OCI-LY1 (cell line): ENCODE measurements around the gene USP6NL.

Experiments used
- H2AFZ ChIP-seq: fragments of 200-600 bp; sonication (generic), shearing (Covaris generic); 2 replicates; pipeline ENCODE4 v1.6.0; 2014; ENCODE audit warnings: antibody characterized with exemption, mild to moderate bottlenecking, low read length
- H3F3A ChIP-seq: fragments of 200-600 bp; sonication (generic), shearing (Covaris generic); 2 replicates; pipeline ENCODE4 v1.6.0; 2014; ENCODE audit warnings: mild to moderate bottlenecking, antibody characterized with exemption, low read length, moderate library complexity; ENCODE audit not compliant: insufficient read depth
- H3K27ac ChIP-seq: fragments of 200-600 bp; sonication (generic); 2 replicates; pipeline ENCODE4 v1.5.1; 2014; ENCODE audit warnings: low read length, mixed run types, mild to moderate bottlenecking, low read depth; ENCODE audit not compliant: poor library complexity, severe bottlenecking
- H3K27me3 ChIP-seq: fragments of 200-600 bp; sonication (generic); 2 replicates; pipeline ENCODE4 v1.6.0; 2014; ENCODE audit warnings: antibody characterized with exemption, mild to moderate bottlenecking, low read length, moderate library complexity; ENCODE audit not compliant: insufficient read depth
- H3K36me3 ChIP-seq: fragments of 200-600 bp; sonication (generic); 2 replicates; pipeline ENCODE4 v1.6.1; 2014; ENCODE audit warnings: mild to moderate bottlenecking, antibody characterized with exemption, low read length, moderate library complexity, mixed read lengths; ENCODE audit not compliant: insufficient read depth
- H3K4me1 ChIP-seq: fragments of 200-600 bp; sonication (generic); 2 replicates; pipeline ENCODE4 v1.5.1; 2014; ENCODE audit warnings: mild to moderate bottlenecking, low read length, moderate library complexity; ENCODE audit not compliant: insufficient read depth, severe bottlenecking
- H3K4me2 ChIP-seq: fragments of 200-600 bp; sonication (generic), shearing (Covaris generic); 2 replicates; pipeline ENCODE4 v1.6.1; 2014; ENCODE audit warnings: low read length
- H3K4me3 ChIP-seq: fragments of 200-600 bp; sonication (generic); 2 replicates; pipeline ENCODE4 v1.5.1; 2014; ENCODE audit warnings: low read length, low read depth, mild to moderate bottlenecking, mixed read lengths; ENCODE audit not compliant: poor library complexity, severe bottlenecking
- H3K79me2 ChIP-seq: fragments of 200-600 bp; shearing (Covaris generic); 2 replicates; pipeline ENCODE4 v1.6.1; 2016; ENCODE audit warnings: mixed run types, low read length, mixed read lengths; ENCODE audit not compliant: insufficient read depth
- H3K9ac ChIP-seq: fragments of 200-600 bp; sonication (generic), shearing (Covaris generic); 2 replicates; pipeline ENCODE4 v1.6.1; 2014; ENCODE audit warnings: mild to moderate bottlenecking, low read length, mixed read lengths
- H3K9me2 ChIP-seq: fragments of 200-600 bp; sonication (generic), shearing (Covaris generic); 2 replicates; pipeline ENCODE4 v1.6.1; 2014; ENCODE audit warnings: low read depth, mild to moderate bottlenecking, low read length, mixed read lengths
- H3K9me3 ChIP-seq: fragments of 200-600 bp; shearing (Covaris generic); 2 replicates; pipeline ENCODE4 v1.6.1; 2014; ENCODE audit warnings: low read length, mixed read lengths
- H4K20me1 ChIP-seq: fragments of 200-600 bp; sonication (generic), shearing (Covaris generic); 2 replicates; pipeline ENCODE4 v1.6.0; 2016; ENCODE audit warnings: mild to moderate bottlenecking, low read length; ENCODE audit not compliant: insufficient read depth
- CTCF ChIP-seq: fragments of 200-600 bp; sonication (generic), shearing (Covaris generic); IDR thresholded peaks from 2 replicates; pipeline ENCODE4 v1.5.1; 2017; ENCODE audit warnings: mild to moderate bottlenecking, antibody characterized with exemption, low read length, moderate library complexity, mixed read lengths
- EZH2 ChIP-seq: fragments of 200-600 bp; sonication (generic), shearing (Covaris generic); IDR thresholded peaks from 2 replicates; pipeline ENCODE4 v1.8.0; 2017; ENCODE audit warnings: borderline replicate concordance, mixed run types, mild to moderate bottlenecking, antibody characterized with exemption, low read length, moderate library complexity, mixed read lengths

Gene USP6NL

GRCh38 chr10:11444531-11445228, 166.8 kb downstream of the USP6NL start:
- H3K27ac ChIP-seq = no peak overlapping the region
- H3K4me3 ChIP-seq = no peak overlapping the region
- no peak overlapping the region for H2AFZ ChIP-seq
- no peaks in the 10 kb centered on the region for H3K9me2 ChIP-seq
- no peaks in the 10 kb centered on the region for H3K9me3 ChIP-seq
- no peaks in the 10 kb centered on the region for H3K79me2 ChIP-seq
- TF ChIP-seq CTCF (no peak), EZH2 (no peak)
- no peaks in the 10 kb centered on the region for H4K20me1 ChIP-seq
- H3K4me1 ChIP-seq = peaks cover 10% of the 10 kb centered on the region
- H3K36me3 ChIP-seq = no peaks in the 10 kb centered on the region
- H3K4me2 ChIP-seq = no peak overlapping the region
- H3F3A ChIP-seq = no peaks in the 10 kb centered on the region
- H3K9ac ChIP-seq = no peak overlapping the region
- H3K27me3 ChIP-seq = no peaks in the 10 kb centered on the region; the same call in 1 of the 2 replicates

GRCh38 chr10:11444155-11444530, 167.3 kb downstream of the USP6NL start:
- TF ChIP-seq EZH2 (no peak), CTCF (no peak)
- H3K4me2 ChIP-seq = no peak overlapping the region

GRCh38 chr10:11443468-11444154, 167.8 kb downstream of the USP6NL start:
- no peak overlapping the region for H3K9ac ChIP-seq
- H3K36me3 ChIP-seq = no peaks in the 10 kb centered on the region
- H3K4me1 ChIP-seq = peaks cover 4% of the 10 kb centered on the region
- H3K27ac ChIP-seq = no peak overlapping the region
- no peak overlapping the region for H3K4me2 ChIP-seq
- H3K79me2 ChIP-seq = no peaks in the 10 kb centered on the region
- H3F3A ChIP-seq = no peaks in the 10 kb centered on the region
- no peaks in the 10 kb centered on the region for H3K9me2 ChIP-seq
- H3K9me3 ChIP-seq = no peaks in the 10 kb centered on the region
- TF ChIP-seq CTCF (no peak), EZH2 (no peak)
- H3K4me3 ChIP-seq = no peak overlapping the region
- H2AFZ ChIP-seq = no peak overlapping the region
- H3K27me3 ChIP-seq = no peaks in the 10 kb centered on the region; the same call in 1 of the 2 replicates
- no peaks in the 10 kb centered on the region for H4K20me1 ChIP-seq

More at GRCh38 chr10:11444155-11444530, 167.3 kb downstream of the USP6NL start:
- H2AFZ ChIP-seq = no peak overlapping the region
- peaks cover 9% of the 10 kb centered on the region for H3K4me1 ChIP-seq
- no peaks in the 10 kb centered on the region; the same call in 1 of the 2 replicates for H3K27me3 ChIP-seq
- no peaks in the 10 kb centered on the region for H3K9me3 ChIP-seq
- no peaks in the 10 kb centered on the region for H3F3A ChIP-seq
- no peak overlapping the region for H3K27ac ChIP-seq
- H4K20me1 ChIP-seq = no peaks in the 10 kb centered on the region
- H3K9ac ChIP-seq = no peak overlapping the region
- H3K79me2 ChIP-seq = no peaks in the 10 kb centered on the region
- no peaks in the 10 kb centered on the region for H3K9me2 ChIP-seq
- no peak overlapping the region for H3K4me3 ChIP-seq
- no peaks in the 10 kb centered on the region for H3K36me3 ChIP-seq
